ENCODE data around the gene PTX3. TPM values are rescaled to one million over a fixed set of nuclear protein-coding genes. Genes with fewer than 3 reads are reported as not detected.

PTX3 gene
- total and polyA plus RNA-seq, 2 of the 13 experiments (the other 11 are each of a cell fraction or from before 2014, with no cell fraction given): not detected

GRCh38 chr3:157464321-157464720, 27.7 kb downstream of the PTX3 start (continued):
- TF ChIP-seq, protein P1, sequence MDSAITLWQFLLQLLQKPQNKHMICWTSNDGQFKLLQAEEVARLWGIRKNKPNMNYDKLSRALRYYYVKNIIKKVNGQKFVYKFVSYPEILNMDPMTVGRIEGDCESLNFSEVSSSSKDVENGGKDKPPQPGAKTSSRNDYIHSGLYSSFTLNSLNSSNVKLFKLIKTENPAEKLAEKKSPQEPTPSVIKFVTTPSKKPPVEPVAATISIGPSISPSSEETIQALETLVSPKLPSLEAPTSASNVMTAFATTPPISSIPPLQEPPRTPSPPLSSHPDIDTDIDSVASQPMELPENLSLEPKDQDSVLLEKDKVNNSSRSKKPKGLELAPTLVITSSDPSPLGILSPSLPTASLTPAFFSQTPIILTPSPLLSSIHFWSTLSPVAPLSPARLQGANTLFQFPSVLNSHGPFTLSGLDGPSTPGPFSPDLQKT (CRISPR knock-in tag; IDR thresholded peaks at IDR 0.05; ENCODE audit: borderline replicate concordance): no peak
- no peak for TF ChIP-seq SRSF4 (IDR thresholded peaks at IDR 0.05; ENCODE audit: low read depth, low read length, poor library complexity, severe bottlenecking)
- TF ChIP-seq KLF9 (CRISPR knock-in tag; IDR thresholded peaks at IDR 0.05; ENCODE audit: low read depth): no peak
- TF ChIP-seq ZNF329 (CRISPR knock-in tag; IDR thresholded peaks at IDR 0.05; ENCODE audit: low read depth): no peak
- no peak for TF ChIP-seq HIC2 (CRISPR knock-in tag; IDR thresholded peaks at IDR 0.05; ENCODE audit: low read depth)
- TF ChIP-seq, protein P2, sequence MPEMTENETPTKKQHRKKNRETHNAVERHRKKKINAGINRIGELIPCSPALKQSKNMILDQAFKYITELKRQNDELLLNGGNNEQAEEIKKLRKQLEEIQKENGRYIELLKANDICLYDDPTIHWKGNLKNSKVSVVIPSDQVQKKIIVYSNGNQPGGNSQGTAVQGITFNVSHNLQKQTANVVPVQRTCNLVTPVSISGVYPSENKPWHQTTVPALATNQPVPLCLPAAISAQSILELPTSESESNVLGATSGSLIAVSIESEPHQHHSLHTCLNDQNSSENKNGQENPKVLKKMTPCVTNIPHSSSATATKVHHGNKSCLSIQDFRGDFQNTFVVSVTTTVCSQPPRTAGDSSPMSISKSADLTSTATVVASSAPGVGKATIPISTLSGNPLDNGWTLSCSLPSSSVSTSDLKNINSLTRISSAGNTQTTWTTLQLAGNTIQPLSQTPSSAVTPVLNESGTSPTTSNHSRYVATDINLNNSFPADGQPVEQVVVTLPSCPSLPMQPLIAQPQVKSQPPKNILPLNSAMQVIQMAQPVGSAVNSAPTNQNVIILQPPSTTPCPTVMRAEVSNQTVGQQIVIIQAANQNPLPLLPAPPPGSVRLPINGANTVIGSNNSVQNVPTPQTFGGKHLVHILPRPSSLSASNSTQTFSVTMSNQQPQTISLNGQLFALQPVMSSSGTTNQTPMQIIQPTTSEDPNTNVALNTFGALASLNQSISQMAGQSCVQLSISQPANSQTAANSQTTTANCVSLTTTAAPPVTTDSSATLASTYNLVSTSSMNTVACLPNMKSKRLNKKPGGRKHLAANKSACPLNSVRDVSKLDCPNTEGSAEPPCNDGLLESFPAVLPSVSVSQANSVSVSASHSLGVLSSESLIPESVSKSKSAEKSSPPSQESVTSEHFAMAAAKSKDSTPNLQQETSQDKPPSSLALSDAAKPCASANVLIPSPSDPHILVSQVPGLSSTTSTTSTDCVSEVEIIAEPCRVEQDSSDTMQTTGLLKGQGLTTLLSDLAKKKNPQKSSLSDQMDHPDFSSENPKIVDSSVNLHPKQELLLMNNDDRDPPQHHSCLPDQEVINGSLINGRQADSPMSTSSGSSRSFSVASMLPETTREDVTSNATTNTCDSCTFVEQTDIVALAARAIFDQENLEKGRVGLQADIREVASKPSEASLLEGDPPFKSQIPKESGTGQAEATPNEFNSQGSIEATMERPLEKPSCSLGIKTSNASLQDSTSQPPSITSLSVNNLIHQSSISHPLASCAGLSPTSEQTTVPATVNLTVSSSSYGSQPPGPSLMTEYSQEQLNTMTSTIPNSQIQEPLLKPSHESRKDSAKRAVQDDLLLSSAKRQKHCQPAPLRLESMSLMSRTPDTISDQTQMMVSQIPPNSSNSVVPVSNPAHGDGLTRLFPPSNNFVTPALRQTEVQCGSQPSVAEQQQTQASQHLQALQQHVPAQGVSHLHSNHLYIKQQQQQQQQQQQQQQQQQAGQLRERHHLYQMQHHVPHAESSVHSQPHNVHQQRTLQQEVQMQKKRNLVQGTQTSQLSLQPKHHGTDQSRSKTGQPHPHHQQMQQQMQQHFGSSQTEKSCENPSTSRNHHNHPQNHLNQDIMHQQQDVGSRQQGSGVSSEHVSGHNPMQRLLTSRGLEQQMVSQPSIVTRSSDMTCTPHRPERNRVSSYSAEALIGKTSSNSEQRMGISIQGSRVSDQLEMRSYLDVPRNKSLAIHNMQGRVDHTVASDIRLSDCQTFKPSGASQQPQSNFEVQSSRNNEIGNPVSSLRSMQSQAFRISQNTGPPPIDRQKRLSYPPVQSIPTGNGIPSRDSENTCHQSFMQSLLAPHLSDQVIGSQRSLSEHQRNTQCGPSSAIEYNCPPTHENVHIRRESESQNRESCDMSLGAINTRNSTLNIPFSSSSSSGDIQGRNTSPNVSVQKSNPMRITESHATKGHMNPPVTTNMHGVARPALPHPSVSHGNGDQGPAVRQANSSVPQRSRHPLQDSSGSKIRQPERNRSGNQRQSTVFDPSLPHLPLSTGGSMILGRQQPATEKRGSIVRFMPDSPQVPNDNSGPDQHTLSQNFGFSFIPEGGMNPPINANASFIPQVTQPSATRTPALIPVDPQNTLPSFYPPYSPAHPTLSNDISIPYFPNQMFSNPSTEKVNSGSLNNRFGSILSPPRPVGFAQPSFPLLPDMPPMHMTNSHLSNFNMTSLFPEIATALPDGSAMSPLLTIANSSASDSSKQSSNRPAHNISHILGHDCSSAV (CRISPR knock-in tag; IDR thresholded peaks at IDR 0.05; ENCODE audit: borderline replicate concordance): no peak
- no peak for TF ChIP-seq TBP (CRISPR knock-in tag; IDR thresholded peaks at IDR 0.05)
